C4-2B (cell line): ENCODE measurements around the gene TMEM38B.
A peak's percentile ranks its signal among the peaks of the same experiment; 100 is the strongest.

Experiments used
- H3K27ac ChIP-seq: fragments of 450-650 bp; 2 replicates; pipeline ENCODE4 v1.5.1; 2017
- ZFX ChIP-seq: fragments of 450-650 bp; IDR thresholded peaks from 2 replicates; pipeline ENCODE4 v1.6.1; 2017
- TF ChIP-seq, protein P1 (sequence below): fragments of 450-650 bp; conservative IDR thresholded peaks from 2 replicates; pipeline ENCODE4 v1.5.1; 2017; ENCODE audit warnings: mild to moderate bottlenecking

The TMEM38B gene, protein sequence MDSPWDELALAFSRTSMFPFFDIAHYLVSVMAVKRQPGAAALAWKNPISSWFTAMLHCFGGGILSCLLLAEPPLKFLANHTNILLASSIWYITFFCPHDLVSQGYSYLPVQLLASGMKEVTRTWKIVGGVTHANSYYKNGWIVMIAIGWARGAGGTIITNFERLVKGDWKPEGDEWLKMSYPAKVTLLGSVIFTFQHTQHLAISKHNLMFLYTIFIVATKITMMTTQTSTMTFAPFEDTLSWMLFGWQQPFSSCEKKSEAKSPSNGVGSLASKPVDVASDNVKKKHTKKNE

DNA sequence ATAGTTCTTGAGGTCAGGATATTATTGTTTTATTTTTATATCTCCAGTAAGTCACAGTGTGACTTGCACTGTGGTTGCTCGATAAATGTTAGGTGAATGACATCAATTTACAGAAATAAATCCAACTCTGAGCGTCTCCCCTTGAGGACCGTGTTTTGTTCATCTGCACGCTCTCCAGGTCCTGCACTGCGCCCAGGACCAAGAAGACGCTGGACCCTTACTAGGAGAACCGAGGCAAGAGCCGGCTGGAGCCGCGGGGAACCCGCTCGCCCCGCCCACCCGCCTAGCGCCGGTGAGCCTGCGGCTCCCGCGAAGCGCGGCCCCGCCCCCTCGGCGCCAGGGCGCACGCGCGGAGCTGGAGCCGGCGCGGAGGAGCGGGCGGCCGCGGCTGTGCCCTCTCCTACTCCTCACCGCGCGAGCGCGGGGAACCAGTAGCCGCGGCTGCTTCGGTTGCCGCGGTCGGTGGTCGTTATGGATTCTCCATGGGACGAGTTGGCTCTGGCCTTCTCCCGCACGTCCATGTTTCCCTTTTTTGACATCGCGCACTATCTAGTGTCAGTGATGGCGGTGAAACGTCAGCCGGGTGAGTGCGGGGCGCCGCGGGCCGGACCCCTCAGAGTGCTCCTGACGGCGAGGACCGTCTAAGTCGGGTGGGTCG is at the start of gene TMEM38B:
TMEM38B (plus strand) TSS at position 352 of the 658 bp plus-strand sequence; CDS start at position 472, 120 bp downstream.
- TF ChIP-seq, protein P1, sequence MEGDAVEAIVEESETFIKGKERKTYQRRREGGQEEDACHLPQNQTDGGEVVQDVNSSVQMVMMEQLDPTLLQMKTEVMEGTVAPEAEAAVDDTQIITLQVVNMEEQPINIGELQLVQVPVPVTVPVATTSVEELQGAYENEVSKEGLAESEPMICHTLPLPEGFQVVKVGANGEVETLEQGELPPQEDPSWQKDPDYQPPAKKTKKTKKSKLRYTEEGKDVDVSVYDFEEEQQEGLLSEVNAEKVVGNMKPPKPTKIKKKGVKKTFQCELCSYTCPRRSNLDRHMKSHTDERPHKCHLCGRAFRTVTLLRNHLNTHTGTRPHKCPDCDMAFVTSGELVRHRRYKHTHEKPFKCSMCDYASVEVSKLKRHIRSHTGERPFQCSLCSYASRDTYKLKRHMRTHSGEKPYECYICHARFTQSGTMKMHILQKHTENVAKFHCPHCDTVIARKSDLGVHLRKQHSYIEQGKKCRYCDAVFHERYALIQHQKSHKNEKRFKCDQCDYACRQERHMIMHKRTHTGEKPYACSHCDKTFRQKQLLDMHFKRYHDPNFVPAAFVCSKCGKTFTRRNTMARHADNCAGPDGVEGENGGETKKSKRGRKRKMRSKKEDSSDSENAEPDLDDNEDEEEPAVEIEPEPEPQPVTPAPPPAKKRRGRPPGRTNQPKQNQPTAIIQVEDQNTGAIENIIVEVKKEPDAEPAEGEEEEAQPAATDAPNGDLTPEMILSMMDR, result no peak
- TF ChIP-seq ZFX, result no peak
- H3K27ac ChIP-seq, result peak within 1 kb of the TSS; percentile 56

DNA sequence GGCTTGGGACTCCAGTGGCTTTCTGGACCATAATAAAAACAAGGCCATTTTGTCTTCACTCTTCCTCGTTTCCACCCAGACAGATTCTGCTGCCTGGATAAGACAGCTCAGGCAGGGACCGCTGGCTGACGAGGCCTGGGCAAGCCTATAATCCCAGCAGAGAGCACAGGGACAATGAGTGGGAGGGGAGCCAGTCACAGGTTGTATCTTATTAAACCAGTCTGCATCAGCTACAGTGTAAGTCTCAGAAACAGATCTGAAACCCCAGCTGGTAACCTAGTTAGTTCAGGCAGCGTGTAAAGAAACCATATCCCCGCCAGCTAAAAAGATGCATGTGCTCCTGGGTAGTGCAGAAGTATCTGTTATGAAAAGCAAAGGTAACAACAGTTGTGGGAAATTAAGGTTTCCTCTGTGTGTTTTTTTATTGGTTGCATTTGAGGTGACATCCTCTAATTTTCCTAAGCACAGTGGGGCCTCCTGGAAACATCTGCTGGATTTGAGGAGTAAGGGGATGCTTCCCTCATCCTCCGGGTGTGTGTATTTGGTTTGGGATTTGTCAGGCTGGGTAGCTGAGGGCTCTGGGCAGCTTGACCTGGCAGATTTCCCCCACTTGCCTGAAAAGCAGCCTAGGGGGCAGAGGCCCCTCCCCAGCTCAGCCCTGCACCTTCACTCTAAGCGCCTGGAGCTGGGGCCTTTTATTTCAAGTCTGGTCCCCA is 47.3 kb upstream of the TMEM38B start:
- no peak overlapping the region for H3K27ac ChIP-seq
- no peak for TF ChIP-seq ZFX
- TF ChIP-seq, protein P1, result no peak

DNA sequence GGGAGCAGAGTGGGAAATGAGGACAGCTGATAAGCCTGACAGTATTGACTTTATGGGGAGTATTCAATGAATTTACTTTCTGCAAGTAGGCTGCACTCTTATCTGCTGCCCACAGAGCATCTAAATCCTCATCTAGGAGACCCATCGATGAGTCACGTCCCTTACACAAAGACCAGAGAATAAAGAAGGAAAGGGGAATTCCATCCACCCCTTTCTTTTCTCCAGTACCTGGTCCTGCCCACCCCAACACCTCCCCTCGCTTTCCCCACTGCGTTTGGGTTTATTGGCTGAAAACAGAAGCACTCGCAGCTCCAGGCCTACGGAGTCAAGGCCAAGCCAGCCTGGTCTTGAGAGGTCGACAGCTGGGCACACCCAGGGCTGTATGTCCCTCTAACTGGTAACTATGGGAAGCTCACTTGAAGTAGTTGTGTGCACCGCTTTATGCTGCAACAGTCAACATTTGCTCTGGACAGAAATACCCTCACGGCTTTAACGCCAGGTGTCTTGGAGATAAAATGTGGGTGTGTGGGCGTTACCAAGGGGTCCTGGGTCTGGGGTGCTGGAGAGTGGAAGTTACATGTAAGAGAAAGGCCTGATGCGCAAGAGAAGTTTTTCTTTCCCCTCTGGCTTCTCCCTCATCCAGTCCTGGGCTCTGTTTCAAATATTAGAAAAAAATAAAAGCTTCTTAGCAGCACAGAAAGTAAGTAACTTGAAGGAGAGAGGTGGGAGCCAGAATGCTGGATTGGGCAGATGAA is 46.6 kb upstream of the TMEM38B start:
- TF ChIP-seq, protein P1, result no peak
- TF ChIP-seq ZFX, result no peak
- H3K27ac ChIP-seq, result no peak overlapping the region

DNA sequence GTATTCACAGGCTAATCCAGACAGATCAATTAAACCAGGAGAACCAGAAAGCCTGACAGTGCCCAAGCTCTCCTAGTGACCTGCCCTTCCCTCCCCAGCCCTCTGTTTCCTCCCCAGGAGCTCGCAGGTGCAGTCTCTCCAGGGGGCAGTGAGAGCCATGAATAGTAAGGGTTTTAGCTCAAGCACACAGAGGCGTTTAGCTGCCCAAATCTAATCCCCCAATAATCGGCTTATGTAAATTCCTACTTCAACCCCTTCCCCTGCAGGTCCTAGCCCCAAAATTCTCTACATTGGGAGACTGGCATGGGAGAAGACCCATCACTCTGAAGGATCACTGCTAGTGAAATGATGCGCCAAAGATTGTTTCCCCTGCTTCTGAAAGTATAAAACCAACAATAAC is 42.5 kb upstream of the TMEM38B start:
- TF ChIP-seq ZFX, result no peak
- TF ChIP-seq, protein P1, result no peak
- no peak overlapping the region for H3K27ac ChIP-seq

DNA sequence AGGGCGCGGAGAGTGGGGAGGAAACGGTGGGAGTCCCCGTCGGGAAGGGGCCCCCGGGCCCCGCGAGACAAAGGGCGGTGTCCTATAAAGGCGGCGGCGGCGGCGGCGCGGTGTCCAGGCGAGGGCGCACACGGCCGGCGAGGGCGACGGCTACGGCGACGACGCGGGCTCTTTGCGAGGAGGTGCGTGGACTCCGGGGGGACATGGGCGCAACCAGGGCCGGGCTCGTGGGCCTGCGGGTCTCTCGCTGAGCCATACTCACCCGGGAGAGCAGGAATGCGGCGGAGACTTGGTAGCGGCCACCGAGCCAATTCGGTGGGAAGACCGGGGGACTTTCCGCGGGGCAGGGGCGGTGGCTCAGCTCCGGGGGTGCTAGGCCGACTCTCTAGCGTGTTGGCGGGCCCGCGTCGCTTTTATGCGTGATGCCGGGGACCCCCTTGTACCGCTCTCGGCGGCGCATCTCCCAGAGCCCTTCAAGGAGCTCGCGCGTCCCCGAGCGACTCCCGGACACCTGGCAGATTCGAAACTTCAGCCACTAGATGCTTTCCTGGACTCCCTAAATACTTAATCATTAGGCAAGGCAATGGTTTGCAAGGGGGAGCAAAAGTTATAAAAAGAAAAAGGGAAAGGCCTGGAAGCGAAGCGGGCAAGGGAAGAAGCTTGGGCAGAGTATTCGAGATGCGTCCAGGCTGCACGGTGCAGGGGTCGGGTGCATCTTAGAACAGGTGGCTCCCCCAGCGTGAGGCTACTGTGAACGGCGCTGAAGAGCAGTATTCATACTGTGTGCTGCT is 38.0 kb upstream of the TMEM38B start:
- H3K27ac ChIP-seq, result no peak overlapping the region
- TF ChIP-seq, protein P1, result peak; percentile 85
- TF ChIP-seq ZFX, result no peak

DNA sequence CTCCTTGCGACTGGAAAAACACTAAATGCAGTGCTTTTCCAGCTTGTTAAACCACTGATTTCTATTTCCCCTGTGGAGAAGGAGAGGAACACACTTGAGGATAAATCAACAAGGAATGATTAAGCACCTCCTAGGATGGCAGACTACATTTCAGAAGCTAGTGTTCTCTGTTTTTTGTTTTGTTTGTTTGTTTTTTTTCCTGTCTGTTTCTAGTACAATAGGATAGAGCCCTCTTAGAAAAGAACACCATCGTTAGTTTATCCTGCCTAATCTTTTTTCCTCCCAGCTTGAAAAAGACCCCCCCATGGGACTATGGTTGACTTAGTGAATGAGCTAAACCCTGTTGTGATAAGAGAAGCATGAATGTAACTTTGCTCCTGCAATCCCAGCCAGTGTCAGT is 36.0 kb upstream of the TMEM38B start:
- H3K27ac ChIP-seq, result no peak overlapping the region
- no peak for TF ChIP-seq ZFX
- TF ChIP-seq, protein P1, result no peak
